Gastrocnemius medialis (tissue), 4 donors: ENCODE measurements around the gene BNC2.

Source experiments
- POLR2A ChIP-seq, 2 donors: fragments of 450-650 bp; IDR thresholded peaks; one replicate each; pipeline ENCODE4 v1.6.1; 2017; ENCODE audit warnings: antibody characterized with exemption in 2 of 2, mild to moderate bottlenecking in 2 of 2, moderate library complexity in 2 of 2
- TF ChIP-seq, protein P1 (sequence below), 5 experiments: fragments of 450-650 bp in 3 of 5; fragments of 200-600 bp in 2 of 5; sonication (generic) in 2 of 5; IDR thresholded peaks in 4 of 5; conservative IDR thresholded peaks in 1 of 5; 1 replicate in 4 of 5; 2 replicates in 1 of 5; pipeline ENCODE4 v1.5.1; 2016 to 2019; ENCODE audit warnings: antibody characterized with exemption in 5 of 5, mild to moderate bottlenecking in 3 of 5, moderate library complexity in 3 of 5

- TF ChIP-seq, protein P1, sequence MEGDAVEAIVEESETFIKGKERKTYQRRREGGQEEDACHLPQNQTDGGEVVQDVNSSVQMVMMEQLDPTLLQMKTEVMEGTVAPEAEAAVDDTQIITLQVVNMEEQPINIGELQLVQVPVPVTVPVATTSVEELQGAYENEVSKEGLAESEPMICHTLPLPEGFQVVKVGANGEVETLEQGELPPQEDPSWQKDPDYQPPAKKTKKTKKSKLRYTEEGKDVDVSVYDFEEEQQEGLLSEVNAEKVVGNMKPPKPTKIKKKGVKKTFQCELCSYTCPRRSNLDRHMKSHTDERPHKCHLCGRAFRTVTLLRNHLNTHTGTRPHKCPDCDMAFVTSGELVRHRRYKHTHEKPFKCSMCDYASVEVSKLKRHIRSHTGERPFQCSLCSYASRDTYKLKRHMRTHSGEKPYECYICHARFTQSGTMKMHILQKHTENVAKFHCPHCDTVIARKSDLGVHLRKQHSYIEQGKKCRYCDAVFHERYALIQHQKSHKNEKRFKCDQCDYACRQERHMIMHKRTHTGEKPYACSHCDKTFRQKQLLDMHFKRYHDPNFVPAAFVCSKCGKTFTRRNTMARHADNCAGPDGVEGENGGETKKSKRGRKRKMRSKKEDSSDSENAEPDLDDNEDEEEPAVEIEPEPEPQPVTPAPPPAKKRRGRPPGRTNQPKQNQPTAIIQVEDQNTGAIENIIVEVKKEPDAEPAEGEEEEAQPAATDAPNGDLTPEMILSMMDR (IDR thresholded peaks at IDR 0.05 in 4 of 5, conservative IDR thresholded peaks at IDR 0.05 in 1 of 5) = no peak
- no peak for TF ChIP-seq POLR2A (IDR thresholded peaks at IDR 0.05)
Measured at GRCh38 chr9:16453390-16453789, 417.1 kb downstream of the BNC2 start.
